Esophagus muscularis mucosa (tissue), 4 donors: ENCODE measurements around the gene PTGDR2. TPM values are rescaled to one million over a fixed set of nuclear protein-coding genes. Genes with fewer than 3 reads are reported as not detected.

Experiments used
- DNase-seq: peaks from one replicate; pipeline ENCODE4 v3.0.0-alpha.2; 2017; ENCODE audit errors: extremely low spot score
- H3K27ac ChIP-seq, 4 donors: fragments of 200-600 bp; sonication (generic); replicated peaks in 1 of 4; 1 replicate in 3 of 4; 2 replicates in 1 of 4; pipeline ENCODE4 v1.5.1; 2016 to 2019; ENCODE audit warnings: mild to moderate bottlenecking in 1 of 4
- H3K27me3 ChIP-seq, 4 donors: fragments of 200-600 bp; sonication (generic); one replicate each; pipeline versions ENCODE4 v1.5.1 to v1.6.0; 2016 to 2019
- H3K36me3 ChIP-seq, 4 donors: fragments of 200-600 bp; sonication (generic); one replicate each; pipeline ENCODE4 v1.5.1; 2016 to 2019
- H3K4me1 ChIP-seq, 4 donors: fragments of 200-600 bp; sonication (generic); one replicate each; pipeline ENCODE4 v1.5.1; 2016 to 2019
- H3K4me3 ChIP-seq, 4 donors: fragments of 200-600 bp; sonication (generic); 1 replicate in 2 of 4; 2 replicates in 2 of 4; pipeline ENCODE4 v1.5.1; 2016 to 2019; ENCODE audit warnings: mild to moderate bottlenecking in 4 of 4, moderate library complexity in 1 of 4
- H3K9me3 ChIP-seq, 4 donors: fragments of 200-600 bp; sonication (generic); 1 replicate in 3 of 4; 2 replicates in 1 of 4; pipeline ENCODE4 v1.5.1; 2016 to 2019
- CTCF ChIP-seq, 3 experiments: fragments of 200-600 bp in 2 of 3; fragments of 450-650 bp in 1 of 3; sonication (generic) in 2 of 3; IDR thresholded peaks; one replicate each; pipeline ENCODE4 v1.5.1; 2017 to 2019; ENCODE audit warnings: antibody characterized with exemption in 3 of 3, mild to moderate bottlenecking in 2 of 3, moderate library complexity in 1 of 3
- EP300 ChIP-seq: sonication (generic); formaldehyde crosslinking; IDR thresholded peaks from one replicate; pipeline ENCODE4 v1.6.1; 2017; ENCODE audit warnings: antibody characterized with exemption
- POLR2A ChIP-seq: fragments of 450-650 bp; IDR thresholded peaks from one replicate; pipeline ENCODE4 v1.6.1; 2017; ENCODE audit warnings: antibody characterized with exemption, moderate library complexity, mild to moderate bottlenecking, low read depth
- POLR2AphosphoS5 ChIP-seq, 2 donors: sonication (generic); formaldehyde crosslinking; IDR thresholded peaks; one replicate each; pipeline ENCODE4 v1.6.1; 2017; ENCODE audit warnings: antibody characterized with exemption in 2 of 2
- WGBS: methylation state at CpG from one replicate; pipeline ENCODE4 v1.1.5; 2018; 5-methylcytosine and 5-hydroxymethylcytosine counted together
- intact Hi-C: fragments of 100-400 bp; cut with DNase I; formaldehyde crosslinking; loops from one replicate; pipeline ENCODE4 v1.15.1; 2023
- total RNA-seq, 4 donors: library from RNA; depleted of rRNA; stranded (reverse); fragments of >200 nt; gene quantifications; one replicate each; pipeline versions ENCODE4 v1.1.0 to v1.2.1, GENCODE V29; 2016

Gene PTGDR2
- total RNA-seq, 4 donors from 2014 or later = 0.33 to 2.9 (median 1.8) TPM

- Histone ChIP-seq H3K4me1 (peaks cover 2 to 17% (median 11%) of the 10 kb centered on the region in 4 donors), H3K4me3 (no peak overlapping the region), H3K27me3 (peaks cover 0 to 28% (median 0%) of the 10 kb centered on the region in 4 donors), H3K9me3 (no peaks in the 10 kb centered on the region), H3K36me3 (peaks cover 30 to 69% (median 59%) of the 10 kb centered on the region in 4 donors), H3K27ac (no peak overlapping the region)
- no peak for DNase-seq
- no peak for TF ChIP-seq EP300
- TF ChIP-seq POLR2A = no peak
- TF ChIP-seq CTCF (IDR thresholded peaks at IDR 0.05) = no peak
- no peak for TF ChIP-seq POLR2AphosphoS5 (IDR thresholded peaks at IDR 0.05)
- intact Hi-C loops = no loop called here
- 94% methylated on average over 25 of the region's 29 CpGs for WGBS
These were observed 5.9 kb downstream of the PTGDR2 start for GRCh38 chr11:60849641-60850520.

GRCh38 chr11:60848714-60849151 is 7.0 kb downstream of the PTGDR2 start:
- intact Hi-C loops = no loop called here
- Histone ChIP-seq H3K9me3 (no peaks in the 10 kb centered on the region), H3K4me3 (no peak overlapping the region), H3K27me3 (peaks cover 0 to 17% (median 0%) of the 10 kb centered on the region in 4 donors), H3K36me3 (peaks cover 30 to 69% (median 59%) of the 10 kb centered on the region in 4 donors), H3K27ac (no peak overlapping the region), H3K4me1 (peaks cover 14 to 29% (median 22%) of the 10 kb centered on the region in 4 donors)
- 75% methylated on average over 9 of the region's 10 CpGs for WGBS
- DNase-seq = no peak
- TF ChIP-seq EP300 (no peak), CTCF (IDR thresholded peaks at IDR 0.05) (no peak), POLR2A (no peak), POLR2AphosphoS5 (IDR thresholded peaks at IDR 0.05) (no peak)

- intact Hi-C loops = no loop called here
These were observed 7.9 kb downstream of the PTGDR2 start for GRCh38 chr11:60847896-60848295.

GRCh38 chr11:60847281-60847680 is 8.5 kb downstream of the PTGDR2 start:
- 70% methylated on average over 11 of the region's 13 CpGs for WGBS
- TF ChIP-seq POLR2AphosphoS5 (IDR thresholded peaks at IDR 0.05) (no peak), POLR2A (no peak), CTCF (IDR thresholded peaks at IDR 0.05) (no peak), EP300 (no peak)
- H3K27me3 ChIP-seq = peaks cover 0 to 4% (median 0%) of the 10 kb centered on the region in 4 donors
- H3K4me1 ChIP-seq = peaks cover 25 to 37% (median 33%) of the 10 kb centered on the region in 4 donors
- H3K27ac ChIP-seq = no peak overlapping the region
- peaks cover 30 to 61% (median 52%) of the 10 kb centered on the region in 4 donors for H3K36me3 ChIP-seq
- no peak overlapping the region for H3K4me3 ChIP-seq
- intact Hi-C loops = no loop called here
- no peak for DNase-seq
- no peaks in the 10 kb centered on the region for H3K9me3 ChIP-seq

More at GRCh38 chr11:60847896-60848295, 7.9 kb downstream of the PTGDR2 start:
- Histone ChIP-seq H3K4me1 (peaks cover 22 to 37% (median 31%) of the 10 kb centered on the region in 4 donors), H3K27me3 (peaks cover 0 to 10% (median 0%) of the 10 kb centered on the region in 4 donors), H3K9me3 (no peaks in the 10 kb centered on the region), H3K36me3 (peaks cover 30 to 67% (median 57%) of the 10 kb centered on the region in 4 donors), H3K27ac (no peak overlapping the region), H3K4me3 (no peak overlapping the region)
- WGBS = 91% methylated on average over 12 of the region's 12 CpGs
- TF ChIP-seq CTCF (IDR thresholded peaks at IDR 0.05) = no peak
- no peak for TF ChIP-seq POLR2A
- no peak for TF ChIP-seq POLR2AphosphoS5 (IDR thresholded peaks at IDR 0.05)
- no peak for TF ChIP-seq EP300
- no peak for DNase-seq
